Stimulated activated CD4-positive, alpha-beta T cell treated with anti-CD3 and anti-CD28 coated beads, TNF-alpha, amount 100 ng/mL, for 24 hours (primary cell): ENCODE data around the gene OSMR.

Source experiments
- DNase-seq, 3 experiments: peaks; one replicate each; pipeline ENCODE4 v3.0.0-alpha.2; 2020; ENCODE audit warnings: low read depth in 3 of 3

The OSMR gene

GRCh38 chr5:38871790-38872551, 26.2 kb downstream of the OSMR start:
- DNase-seq, result no peak

- DNase-seq, result no peak
These were observed 27.0 kb downstream of the OSMR start for GRCh38 chr5:38872826-38873225.

- DNase-seq, result no peak
These were observed 29.2 kb downstream of the OSMR start for GRCh38 chr5:38874948-38875456.

- no peak for DNase-seq
These were observed 32.7 kb downstream of the OSMR start for GRCh38 chr5:38878391-38879077.

- no peak for DNase-seq
These were observed 33.3 kb downstream of the OSMR start for GRCh38 chr5:38879078-38879460.

- no peak for DNase-seq
These were observed 38.0 kb downstream of the OSMR start for GRCh38 chr5:38883842-38884241.

GRCh38 chr5:38885208-38885607, 39.4 kb downstream of the OSMR start:
- no peak for DNase-seq

- no peak for DNase-seq
These were observed 42.2 kb downstream of the OSMR start for GRCh38 chr5:38888041-38888440.

- DNase-seq, result no peak
These were observed 43.6 kb downstream of the OSMR start for GRCh38 chr5:38889424-38889823.

- no peak for DNase-seq
These were observed 45.8 kb downstream of the OSMR start for GRCh38 chr5:38891563-38891962.

GRCh38 chr5:38892363-38892762, 46.6 kb downstream of the OSMR start:
- no peak for DNase-seq

- DNase-seq, result no peak
These were observed 50.9 kb downstream of the OSMR start for GRCh38 chr5:38896760-38897159.

GRCh38 chr5:38899936-38900335, 54.1 kb downstream of the OSMR start:
- no peak for DNase-seq

GRCh38 chr5:38905516-38905915, 59.7 kb downstream of the OSMR start:
- DNase-seq, result no peak

GRCh38 chr5:38906503-38906902, 60.7 kb downstream of the OSMR start:
- DNase-seq, result no peak

GRCh38 chr5:38911933-38912332, 66.1 kb downstream of the OSMR start:
- DNase-seq, result no peak

GRCh38 chr5:38913714-38914113, 67.9 kb downstream of the OSMR start:
- no peak for DNase-seq

GRCh38 chr5:38916802-38917201, 71.0 kb downstream of the OSMR start:
- DNase-seq, result no peak

GRCh38 chr5:38921174-38921573, 75.4 kb downstream of the OSMR start:
- DNase-seq, result no peak

GRCh38 chr5:38922199-38922598, 76.4 kb downstream of the OSMR start:
- peak; percentile 7 to 45 (median 9) for DNase-seq

GRCh38 chr5:38923661-38924451, 78.0 kb downstream of the OSMR start:
- no peak for DNase-seq

- no peak for DNase-seq
These were observed 79.5 kb downstream of the OSMR start for GRCh38 chr5:38925154-38925925.
